ENCODE results near the gene C18orf63.

C18orf63 gene

GRCh38 chr18:74315464-74316256 is at the start of gene C18orf63:
C18orf63 (plus strand) TSS chr18:74315839; CDS start chr18:74317866, 2,027 bp downstream.
- no peak within 1 kb of the TSS for H3K9ac ChIP-seq (ENCODE audit: low read length)
- peaks cover 7% of the 10 kb centered on the region; the same call in 1 of the 2 replicates for H3K4me1 ChIP-seq (ENCODE audit: control insufficient read depth, insufficient read depth, low read length)
- no peak within 1 kb of the TSS for H3K4me3 ChIP-seq (ENCODE audit: low read depth, low read length)
- H3K9me3 ChIP-seq (ENCODE audit: control insufficient read depth, insufficient read depth, low read depth, low read length), result peaks cover 20% of the 10 kb centered on the region
- no peak within 1 kb of the TSS for H3K27ac ChIP-seq (ENCODE audit: low read depth, low read length)
- H3K36me3 ChIP-seq (ENCODE audit: control insufficient read depth, insufficient read depth, low read length), result no peaks in the 10 kb centered on the region
- H3K27me3 ChIP-seq (ENCODE audit: control insufficient read depth, insufficient read depth, low read length), result no peaks in the 10 kb centered on the region

DNA sequence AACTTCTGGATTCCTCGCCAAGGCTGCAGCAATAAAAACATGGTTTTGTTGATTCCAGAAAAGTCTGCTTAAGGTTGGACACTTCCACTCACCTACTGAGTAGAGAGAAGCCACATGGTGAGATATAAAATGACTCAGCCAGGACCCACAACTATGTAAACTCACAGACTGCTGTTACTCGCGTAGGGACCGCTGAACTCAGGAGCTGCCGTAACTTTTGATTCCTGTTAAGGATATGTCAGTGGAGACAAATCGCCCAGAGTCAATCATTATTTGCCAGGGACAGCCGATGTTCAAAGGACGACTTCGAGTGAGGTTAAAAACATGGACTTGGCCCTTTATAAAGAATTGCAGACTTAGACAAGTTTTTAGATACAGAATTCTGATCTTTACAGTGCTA is 49.5 kb upstream of the C18orf63 start:
- Histone ChIP-seq H3K4me3 (ENCODE audit: low read depth, low read length) (no peak overlapping the region), H3K36me3 (ENCODE audit: control insufficient read depth, insufficient read depth, low read length) (peaks cover 35% of the 10 kb centered on the region), H3K9me3 (ENCODE audit: control insufficient read depth, insufficient read depth, low read depth, low read length) (no peaks in the 10 kb centered on the region), H3K27ac (ENCODE audit: low read depth, low read length) (no peak overlapping the region), H3K9ac (ENCODE audit: low read length) (no peak overlapping the region), H3K27me3 (ENCODE audit: control insufficient read depth, insufficient read depth, low read length) (no peaks in the 10 kb centered on the region), H3K4me1 (ENCODE audit: control insufficient read depth, insufficient read depth, low read length) (peaks cover 15% of the 10 kb centered on the region; the same call in 1 of the 2 replicates)

DNA sequence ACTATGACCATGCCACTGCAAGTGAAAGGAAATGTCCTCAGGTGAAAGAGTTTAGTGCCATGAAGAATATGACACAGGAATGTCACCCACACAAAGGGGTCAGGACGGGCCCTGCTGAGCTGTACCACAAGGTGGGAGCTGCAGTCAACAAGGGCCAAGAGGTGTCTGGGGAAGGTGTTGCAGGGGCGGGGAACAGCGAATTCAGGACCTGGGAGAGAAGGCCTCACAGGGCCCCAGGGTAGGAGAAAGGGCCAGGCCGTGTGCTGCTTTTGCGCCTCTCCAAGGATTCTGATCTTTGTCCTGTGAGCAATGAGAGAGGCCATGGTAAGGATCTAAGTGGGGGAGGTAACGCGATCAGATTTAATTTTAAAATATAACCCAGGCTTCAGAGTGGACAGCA is 47.5 kb upstream of the C18orf63 start:
- H3K27ac ChIP-seq (ENCODE audit: low read depth, low read length), result no peak overlapping the region
- no peak overlapping the region for H3K9ac ChIP-seq (ENCODE audit: low read length)

GRCh38 chr18:74268933-74269620 is 46.6 kb upstream of the C18orf63 start:
- Histone ChIP-seq H3K27ac (ENCODE audit: low read depth, low read length) (no peak overlapping the region), H3K4me3 (ENCODE audit: low read depth, low read length) (no peak overlapping the region), H3K9me3 (ENCODE audit: control insufficient read depth, insufficient read depth, low read depth, low read length) (no peaks in the 10 kb centered on the region), H3K36me3 (ENCODE audit: control insufficient read depth, insufficient read depth, low read length) (peaks cover 25% of the 10 kb centered on the region), H3K9ac (ENCODE audit: low read length) (no peak overlapping the region), H3K4me1 (ENCODE audit: control insufficient read depth, insufficient read depth, low read length) (peaks cover 24% of the 10 kb centered on the region), H3K27me3 (ENCODE audit: control insufficient read depth, insufficient read depth, low read length) (no peaks in the 10 kb centered on the region)

More for the DNA sequence above, 47.5 kb upstream of the C18orf63 start:
- peaks cover 21% of the 10 kb centered on the region for H3K36me3 ChIP-seq (ENCODE audit: control insufficient read depth, insufficient read depth, low read length)
- no peaks in the 10 kb centered on the region for H3K27me3 ChIP-seq (ENCODE audit: control insufficient read depth, insufficient read depth, low read length)
- peaks cover 15% of the 10 kb centered on the region; the same call in 1 of the 2 replicates for H3K4me1 ChIP-seq (ENCODE audit: control insufficient read depth, insufficient read depth, low read length)
- H3K4me3 ChIP-seq (ENCODE audit: low read depth, low read length), result no peak overlapping the region
- H3K9me3 ChIP-seq (ENCODE audit: control insufficient read depth, insufficient read depth, low read depth, low read length), result no peaks in the 10 kb centered on the region

GRCh38 chr18:74271635-74272034 is 44.0 kb upstream of the C18orf63 start:
- no peak overlapping the region for H3K9ac ChIP-seq (ENCODE audit: low read length)
- no peaks in the 10 kb centered on the region for H3K27me3 ChIP-seq (ENCODE audit: control insufficient read depth, insufficient read depth, low read length)
- H3K27ac ChIP-seq (ENCODE audit: low read depth, low read length), result no peak overlapping the region
- peaks cover 24% of the 10 kb centered on the region for H3K4me1 ChIP-seq (ENCODE audit: control insufficient read depth, insufficient read depth, low read length)
- H3K36me3 ChIP-seq (ENCODE audit: control insufficient read depth, insufficient read depth, low read length), result peaks cover 17% of the 10 kb centered on the region; the same call in 1 of the 2 replicates
- H3K4me3 ChIP-seq (ENCODE audit: low read depth, low read length), result no peak overlapping the region
- H3K9me3 ChIP-seq (ENCODE audit: control insufficient read depth, insufficient read depth, low read depth, low read length), result no peaks in the 10 kb centered on the region

- no peak overlapping the region for H3K27ac ChIP-seq (ENCODE audit: low read depth, low read length)
- H3K9ac ChIP-seq (ENCODE audit: low read length), result no peak overlapping the region
- peaks cover 15% of the 10 kb centered on the region for H3K4me1 ChIP-seq (ENCODE audit: control insufficient read depth, insufficient read depth, low read length)
- no peaks in the 10 kb centered on the region for H3K27me3 ChIP-seq (ENCODE audit: control insufficient read depth, insufficient read depth, low read length)
- H3K4me3 ChIP-seq (ENCODE audit: low read depth, low read length), result no peak overlapping the region
- H3K9me3 ChIP-seq (ENCODE audit: control insufficient read depth, insufficient read depth, low read depth, low read length), result no peaks in the 10 kb centered on the region; the same call in 1 of the 2 replicates
- peaks cover 34% of the 10 kb centered on the region; the same call in 1 of the 2 replicates for H3K36me3 ChIP-seq (ENCODE audit: control insufficient read depth, insufficient read depth, low read length)
Observed at GRCh38 chr18:74273394-74273793, 42.2 kb upstream of the C18orf63 start.

DNA sequence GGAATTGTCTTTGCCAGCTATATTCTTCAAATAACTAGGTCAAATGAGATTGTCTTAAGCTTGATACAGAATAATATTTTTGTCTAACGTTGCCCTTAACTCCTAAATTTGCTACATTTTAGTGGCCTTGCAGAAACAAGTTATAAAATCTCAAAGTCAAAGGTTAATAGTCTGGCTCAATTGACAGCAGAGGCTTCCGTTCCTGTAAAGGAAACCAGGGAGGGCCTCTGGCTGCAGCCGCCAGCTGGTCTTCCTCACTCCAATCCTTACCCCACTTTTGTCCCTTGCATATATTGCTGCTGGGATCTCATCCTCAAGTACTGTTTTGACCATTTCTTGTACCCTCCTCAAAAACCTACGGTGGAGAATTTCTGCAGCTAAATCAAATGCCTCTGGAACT is 40.9 kb upstream of the C18orf63 start:
- H3K4me3 ChIP-seq (ENCODE audit: low read depth, low read length), result no peak overlapping the region
- peaks cover 40% of the 10 kb centered on the region; the same call in 1 of the 2 replicates for H3K36me3 ChIP-seq (ENCODE audit: control insufficient read depth, insufficient read depth, low read length)
- no peak overlapping the region for H3K27ac ChIP-seq (ENCODE audit: low read depth, low read length)
- no peak overlapping the region for H3K9ac ChIP-seq (ENCODE audit: low read length)
- H3K27me3 ChIP-seq (ENCODE audit: control insufficient read depth, insufficient read depth, low read length), result no peaks in the 10 kb centered on the region
- H3K4me1 ChIP-seq (ENCODE audit: control insufficient read depth, insufficient read depth, low read length), result peaks cover 8% of the 10 kb centered on the region
- H3K9me3 ChIP-seq (ENCODE audit: control insufficient read depth, insufficient read depth, low read depth, low read length), result no peaks in the 10 kb centered on the region; the same call in 1 of the 2 replicates

DNA sequence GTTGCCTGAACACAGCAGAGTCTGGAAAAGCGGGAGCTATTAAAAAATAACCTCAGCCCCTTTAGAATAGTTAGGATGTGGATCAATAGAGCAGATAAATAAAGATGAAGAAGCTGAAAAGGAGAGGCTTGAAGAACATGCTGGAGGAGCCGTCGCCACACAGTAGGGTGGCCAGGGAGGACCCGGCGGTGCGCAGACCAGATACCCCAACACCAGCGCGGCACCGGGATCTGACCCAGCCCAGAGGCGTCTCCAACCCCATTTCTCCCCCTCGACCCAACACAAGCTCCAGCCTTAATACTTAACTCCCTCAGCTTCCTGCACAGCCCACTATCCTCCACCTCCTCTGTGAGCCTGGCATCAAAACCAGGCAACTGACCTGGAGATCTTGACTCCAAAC is 39.9 kb upstream of the C18orf63 start:
- Histone ChIP-seq H3K9me3 (ENCODE audit: control insufficient read depth, insufficient read depth, low read depth, low read length) (no peaks in the 10 kb centered on the region; the same call in 1 of the 2 replicates), H3K4me3 (ENCODE audit: low read depth, low read length) (no peak overlapping the region), H3K27ac (ENCODE audit: low read depth, low read length) (no peak overlapping the region), H3K9ac (ENCODE audit: low read length) (no peak overlapping the region), H3K36me3 (ENCODE audit: control insufficient read depth, insufficient read depth, low read length) (peaks cover 40% of the 10 kb centered on the region; the same call in 1 of the 2 replicates), H3K4me1 (ENCODE audit: control insufficient read depth, insufficient read depth, low read length) (peaks cover 11% of the 10 kb centered on the region), H3K27me3 (ENCODE audit: control insufficient read depth, insufficient read depth, low read length) (no peaks in the 10 kb centered on the region)

DNA sequence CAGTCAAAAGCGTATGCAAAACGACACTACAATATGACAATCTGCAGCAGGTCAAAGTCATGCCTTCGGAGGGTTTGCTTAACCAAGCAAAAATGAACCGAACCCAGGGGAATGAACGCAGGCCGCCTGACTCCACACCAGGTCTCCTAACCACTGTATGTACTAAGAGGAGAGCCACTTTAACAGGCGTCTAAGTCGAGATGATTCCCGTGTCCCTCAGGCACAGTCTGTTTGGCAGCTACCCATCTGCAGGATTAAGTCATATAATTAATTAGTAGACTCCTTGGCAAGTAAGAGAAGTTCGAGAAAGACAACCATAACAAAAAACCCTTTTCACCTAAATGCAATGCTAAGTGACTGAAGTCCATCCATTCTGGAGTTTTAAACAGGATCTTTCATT is 39.0 kb upstream of the C18orf63 start:
- H3K9me3 ChIP-seq (ENCODE audit: control insufficient read depth, insufficient read depth, low read depth, low read length), result no peaks in the 10 kb centered on the region; the same call in 1 of the 2 replicates
- no peak overlapping the region for H3K4me3 ChIP-seq (ENCODE audit: low read depth, low read length)
- peaks cover 20% of the 10 kb centered on the region for H3K4me1 ChIP-seq (ENCODE audit: control insufficient read depth, insufficient read depth, low read length)
- H3K9ac ChIP-seq (ENCODE audit: low read length), result no peak overlapping the region
- no peak overlapping the region for H3K27ac ChIP-seq (ENCODE audit: low read depth, low read length)
- H3K36me3 ChIP-seq (ENCODE audit: control insufficient read depth, insufficient read depth, low read length), result peaks cover 38% of the 10 kb centered on the region; the same call in 1 of the 2 replicates
- no peaks in the 10 kb centered on the region for H3K27me3 ChIP-seq (ENCODE audit: control insufficient read depth, insufficient read depth, low read length)

GRCh38 chr18:74277296-74277695 is 38.3 kb upstream of the C18orf63 start:
- no peak overlapping the region for H3K27ac ChIP-seq (ENCODE audit: low read depth, low read length)
- no peak overlapping the region for H3K9ac ChIP-seq (ENCODE audit: low read length)

GRCh38 chr18:74278058-74278457 is 37.6 kb upstream of the C18orf63 start:
- Histone ChIP-seq H3K36me3 (ENCODE audit: control insufficient read depth, insufficient read depth, low read length) (peaks cover 38% of the 10 kb centered on the region; the same call in 1 of the 2 replicates), H3K9ac (ENCODE audit: low read length) (no peak overlapping the region), H3K27me3 (ENCODE audit: control insufficient read depth, insufficient read depth, low read length) (no peaks in the 10 kb centered on the region), H3K4me3 (ENCODE audit: low read depth, low read length) (no peak overlapping the region), H3K27ac (ENCODE audit: low read depth, low read length) (no peak overlapping the region), H3K9me3 (ENCODE audit: control insufficient read depth, insufficient read depth, low read depth, low read length) (no peaks in the 10 kb centered on the region; the same call in 1 of the 2 replicates), H3K4me1 (ENCODE audit: control insufficient read depth, insufficient read depth, low read length) (peaks cover 35% of the 10 kb centered on the region)

More at GRCh38 chr18:74277296-74277695, 38.3 kb upstream of the C18orf63 start:
- Histone ChIP-seq H3K27me3 (ENCODE audit: control insufficient read depth, insufficient read depth, low read length) (no peaks in the 10 kb centered on the region), H3K9me3 (ENCODE audit: control insufficient read depth, insufficient read depth, low read depth, low read length) (no peaks in the 10 kb centered on the region; the same call in 1 of the 2 replicates), H3K36me3 (ENCODE audit: control insufficient read depth, insufficient read depth, low read length) (peaks cover 38% of the 10 kb centered on the region; the same call in 1 of the 2 replicates), H3K4me1 (ENCODE audit: control insufficient read depth, insufficient read depth, low read length) (peaks cover 27% of the 10 kb centered on the region), H3K4me3 (ENCODE audit: low read depth, low read length) (no peak overlapping the region)

All from HUES6 (cell line).